Stimulated activated CD8-positive, alpha-beta memory T cell treated with anti-CD3 and anti-CD28 coated beads, Interleukin-4, amount 100 ng/mL, for 48 hours (primary cell): ENCODE data around the gene HIRA.
"Not testable (repeated sequence)": the region's sequence is repeated elsewhere in the genome, so short reads cannot be mapped to it uniquely, and the experiment has no call there.

Experiments
- DNase-seq: peaks from one replicate; pipeline ENCODE4 v3.0.0-alpha.2; 2020

HIRA gene

DNA sequence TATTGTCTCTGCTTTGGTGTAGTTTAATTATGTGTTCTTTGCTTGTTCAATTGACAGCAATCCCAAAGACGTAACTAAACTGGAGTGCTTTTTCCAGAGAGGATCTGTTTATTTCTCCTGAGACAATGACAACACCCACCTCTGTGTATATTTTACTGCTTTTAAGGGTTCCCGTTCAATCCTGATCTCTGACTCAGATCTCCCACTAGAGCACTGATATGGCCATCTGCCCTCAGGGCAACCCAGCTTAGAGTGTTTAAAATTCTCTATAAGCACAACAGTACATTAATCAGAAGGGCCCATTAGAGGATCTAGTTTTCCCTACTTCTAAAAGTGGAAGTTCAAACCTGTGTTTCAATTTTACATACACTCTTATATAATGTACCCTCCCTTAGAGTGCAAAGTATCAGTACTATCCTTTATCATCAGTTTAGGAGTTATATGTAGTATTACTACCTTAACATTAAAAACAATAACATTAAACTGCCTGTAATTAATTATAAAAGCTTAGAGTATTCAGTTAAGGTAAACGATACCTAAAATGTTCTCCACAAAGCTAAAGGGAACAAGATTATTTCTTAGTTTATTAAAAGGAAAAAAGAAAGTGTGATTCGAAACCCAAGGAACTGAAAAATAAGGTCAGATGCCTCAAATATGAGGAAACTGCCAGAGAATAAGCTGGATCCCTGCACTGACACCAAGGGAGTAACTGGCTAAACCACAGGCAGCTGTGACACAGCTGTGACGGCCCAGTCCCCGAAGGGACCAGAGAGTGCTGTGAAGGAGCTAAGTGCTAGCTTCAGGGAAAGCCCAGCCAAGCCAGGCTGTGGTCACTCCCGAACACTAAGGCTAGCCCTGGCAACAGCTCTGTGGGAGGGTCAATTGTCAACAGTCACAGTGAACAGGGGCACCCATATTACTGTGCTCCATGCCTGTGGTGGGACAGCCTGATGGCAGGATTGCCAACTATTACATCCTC lies 32.2 kb upstream of the HIRA start:
- DNase-seq = no peak

DNA sequence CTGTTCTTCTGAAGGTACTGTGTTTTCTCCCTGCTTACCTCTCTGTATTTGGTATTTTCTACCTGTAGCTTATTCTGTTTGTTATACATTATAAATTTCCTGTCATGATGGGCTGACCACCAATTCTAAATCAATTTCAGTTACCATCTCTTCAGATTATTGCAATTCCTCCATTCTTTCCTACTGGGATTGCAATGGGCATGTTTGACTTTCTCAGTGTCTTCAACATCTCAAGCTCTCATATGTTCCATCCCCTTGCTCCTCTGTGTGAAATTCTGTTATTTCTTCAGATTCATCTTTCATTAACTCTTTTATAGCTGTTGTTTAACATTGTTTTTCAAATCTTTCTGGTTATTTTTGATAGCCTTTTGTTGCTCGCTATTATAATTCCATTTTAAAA lies 31.5 kb upstream of the HIRA start:
- no peak for DNase-seq

DNA sequence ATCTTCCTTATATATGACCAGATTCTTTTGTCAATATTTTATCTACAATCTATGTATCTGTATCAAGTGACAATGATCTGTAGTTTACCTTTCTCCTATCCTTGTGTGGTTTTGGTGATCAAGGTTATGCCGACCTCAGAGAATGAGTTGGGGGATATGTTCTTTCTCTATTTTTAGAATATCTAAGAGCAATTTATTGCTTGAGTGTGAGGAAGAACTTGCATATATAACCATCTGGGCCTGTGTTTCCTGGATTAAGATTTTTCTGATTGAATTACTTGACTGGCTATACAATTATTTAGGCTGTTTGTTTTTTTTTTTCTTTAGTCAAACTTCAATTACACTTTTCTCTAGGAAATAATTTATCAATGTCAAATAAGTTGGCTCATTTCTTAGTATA lies 30.0 kb upstream of the HIRA start:
- DNase-seq = no peak

DNA sequence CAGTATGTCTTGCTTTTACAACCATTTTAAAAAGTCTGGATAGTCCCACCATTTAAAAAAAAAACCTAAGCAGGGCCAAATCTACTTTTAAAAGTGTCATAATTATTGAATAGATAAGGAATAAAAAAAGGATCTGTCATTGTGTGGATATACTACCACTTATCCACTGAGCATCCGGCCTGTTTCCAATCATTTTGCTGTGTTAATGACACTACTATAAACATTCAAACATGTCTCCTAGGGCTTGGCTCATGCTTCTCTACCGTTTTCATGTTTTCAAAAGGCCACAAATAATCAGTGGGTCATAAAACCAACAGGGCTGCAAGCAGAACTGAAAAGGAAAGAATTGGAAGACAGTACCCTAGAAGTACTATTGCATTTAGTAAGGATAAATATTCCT lies 28.5 kb upstream of the HIRA start:
- DNase-seq = no peak

DNA sequence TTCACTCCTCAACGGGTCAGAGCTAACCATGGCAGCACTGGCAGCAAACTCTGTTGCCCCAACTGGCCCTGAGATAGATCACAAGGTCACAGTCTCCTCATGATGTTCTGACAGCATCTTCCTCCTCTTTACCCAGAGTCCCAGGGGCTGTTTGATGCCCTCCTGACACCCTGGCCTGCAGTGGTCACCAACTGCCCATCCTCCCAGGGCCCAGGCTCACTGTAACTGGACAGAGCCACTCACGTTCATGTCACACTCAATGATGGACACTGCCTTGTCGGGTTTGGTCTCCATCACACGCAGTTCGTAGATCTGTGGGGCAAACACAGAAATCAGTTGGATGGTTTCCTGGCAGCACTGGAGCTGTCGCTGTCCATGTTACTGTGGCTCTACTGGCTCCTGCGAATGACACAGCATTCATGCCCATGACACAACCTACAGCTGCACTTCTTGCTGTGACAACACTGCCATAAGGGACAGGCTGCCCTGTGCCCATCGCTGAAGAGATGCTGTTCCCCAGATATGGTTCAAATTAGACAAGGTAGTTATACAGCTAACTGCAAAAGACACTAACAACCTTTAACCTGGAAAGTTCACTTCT lies 26.4 kb upstream of the HIRA start:
- no peak for DNase-seq

DNA sequence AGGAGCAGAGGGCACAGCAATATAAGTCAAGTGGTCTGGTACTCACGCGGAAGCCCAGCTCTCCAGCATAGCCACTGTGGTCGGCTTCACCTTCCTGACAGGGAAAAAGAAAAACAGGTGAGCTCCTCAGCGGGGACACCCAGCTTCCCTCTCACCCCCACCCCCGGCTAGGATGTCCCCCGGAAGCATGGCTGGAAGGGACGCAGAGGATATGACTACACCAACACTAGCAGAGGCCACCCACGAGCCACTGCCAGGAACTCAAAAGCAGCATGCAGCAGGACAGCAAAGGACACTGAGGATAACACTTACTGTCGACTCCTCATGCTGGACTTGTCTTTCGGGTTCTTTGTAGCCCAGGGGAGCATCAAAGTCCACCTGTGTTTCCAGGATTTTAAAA lies 25.0 kb upstream of the HIRA start:
- DNase-seq = no peak

DNA sequence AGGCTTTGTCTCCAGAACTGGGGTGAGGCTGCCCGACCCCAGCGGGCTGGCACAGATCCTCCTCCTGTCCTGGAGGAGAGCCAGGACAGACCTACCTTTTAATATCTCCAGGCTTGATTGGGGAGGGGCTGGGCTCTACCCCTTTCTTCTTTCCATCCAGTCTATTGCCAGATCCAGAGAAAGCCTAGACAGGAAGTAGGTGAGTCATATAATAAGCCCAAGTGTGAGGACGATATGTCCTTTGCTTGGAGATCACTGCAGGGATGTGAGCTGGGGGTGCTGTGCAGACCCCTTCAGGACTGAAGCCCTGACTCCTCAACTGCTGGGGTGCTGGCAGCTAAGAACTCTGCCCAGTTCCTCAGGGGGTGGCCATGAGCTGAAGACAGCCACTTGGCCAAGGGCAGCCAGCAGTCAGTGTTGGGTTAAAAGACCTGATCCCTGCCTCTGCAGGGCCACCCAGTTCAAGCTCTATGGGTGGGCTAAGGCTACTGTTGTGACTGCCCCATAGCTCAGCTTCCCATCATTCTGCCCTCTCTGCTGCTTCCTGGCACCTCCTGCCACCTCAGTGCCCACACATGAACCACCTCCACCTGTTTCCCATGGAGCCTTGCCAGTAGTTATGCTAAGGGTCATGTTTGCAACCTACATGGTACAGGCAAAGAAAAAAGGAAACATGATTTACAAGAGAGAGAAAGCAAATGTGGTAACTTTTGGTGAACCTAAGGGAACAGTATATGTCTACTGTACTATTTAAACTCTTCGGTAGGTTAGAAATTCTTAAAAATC lies 24.2 kb upstream of the HIRA start:
- no peak for DNase-seq

DNA sequence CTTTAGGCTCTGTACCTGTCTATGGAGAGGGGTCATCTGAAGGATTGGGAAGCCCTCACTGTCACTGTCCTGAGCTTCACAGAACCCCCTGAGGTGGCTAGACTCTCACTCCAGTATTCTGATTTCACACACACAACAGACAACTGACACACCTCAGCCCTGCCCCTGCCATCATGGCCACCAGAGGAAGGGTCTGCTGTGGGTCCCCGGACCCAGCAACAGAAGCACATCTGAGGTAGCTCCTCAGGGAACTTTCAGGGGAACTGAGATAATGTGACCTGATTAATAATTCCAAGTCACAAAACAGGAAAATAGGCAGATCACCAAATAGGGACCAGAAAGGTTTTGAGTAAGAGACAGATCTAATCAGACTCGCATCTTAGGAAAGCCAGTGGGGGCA lies 23.5 kb upstream of the HIRA start:
- DNase-seq = no peak

DNA sequence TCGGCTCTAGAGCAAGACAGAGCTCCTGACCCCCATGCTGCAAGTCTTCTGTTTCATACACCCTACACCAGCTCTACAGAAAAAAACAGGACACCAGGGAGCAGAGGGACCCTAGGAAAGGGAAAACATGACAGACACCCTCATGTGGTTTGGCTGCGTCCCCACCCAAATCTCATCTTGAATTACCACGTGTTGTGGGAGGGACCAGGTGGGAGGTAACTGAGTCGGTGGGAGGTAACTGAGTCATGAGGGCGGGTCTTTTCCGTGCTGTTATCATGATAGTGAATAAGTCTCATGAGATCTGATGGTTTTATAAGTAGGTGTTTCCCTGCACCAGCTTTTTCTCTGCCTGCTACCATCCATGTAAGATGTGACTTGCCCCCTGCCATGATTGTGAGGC lies 22.6 kb upstream of the HIRA start:
- DNase-seq = no peak

DNA sequence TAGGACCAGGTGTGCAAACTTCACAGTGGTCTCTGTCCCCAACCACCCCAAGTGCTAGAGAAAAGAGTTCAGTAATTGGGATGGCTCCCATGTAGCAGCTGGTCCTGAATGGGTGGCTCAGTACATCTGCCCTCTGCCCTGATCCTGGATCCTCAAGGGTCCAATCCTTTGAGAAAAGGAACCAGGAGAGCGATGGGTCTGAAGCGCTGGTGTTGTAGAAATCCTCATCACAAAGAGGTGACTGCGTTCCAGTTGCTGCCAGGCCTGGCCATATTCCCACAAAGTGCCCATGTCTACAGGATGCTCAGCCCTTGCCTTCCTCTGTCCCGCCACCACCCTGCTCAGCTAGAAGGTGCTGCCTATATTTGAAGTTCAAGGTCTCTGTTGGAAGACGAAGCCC lies 22.2 kb upstream of the HIRA start:
- DNase-seq = no peak

DNA sequence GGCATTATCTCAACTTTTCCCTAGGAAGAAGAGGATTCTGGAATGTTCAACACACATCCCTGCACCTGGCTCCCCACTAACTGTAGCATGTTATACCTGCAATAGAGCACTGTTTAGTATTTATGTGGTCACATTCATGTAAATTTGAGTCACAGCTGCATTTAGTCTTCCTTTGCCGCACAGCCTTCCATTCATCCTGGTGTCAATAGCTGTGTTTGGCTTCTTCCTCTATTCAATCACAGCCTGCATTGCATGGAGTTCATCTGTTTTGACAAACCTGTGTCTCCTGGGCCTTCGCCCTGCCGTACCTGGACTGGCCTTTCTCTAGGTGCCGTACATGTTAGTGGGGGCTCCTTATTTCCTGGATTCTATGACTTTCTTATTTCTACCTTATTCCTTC lies 20.0 kb upstream of the HIRA start:
- no peak for DNase-seq

DNA sequence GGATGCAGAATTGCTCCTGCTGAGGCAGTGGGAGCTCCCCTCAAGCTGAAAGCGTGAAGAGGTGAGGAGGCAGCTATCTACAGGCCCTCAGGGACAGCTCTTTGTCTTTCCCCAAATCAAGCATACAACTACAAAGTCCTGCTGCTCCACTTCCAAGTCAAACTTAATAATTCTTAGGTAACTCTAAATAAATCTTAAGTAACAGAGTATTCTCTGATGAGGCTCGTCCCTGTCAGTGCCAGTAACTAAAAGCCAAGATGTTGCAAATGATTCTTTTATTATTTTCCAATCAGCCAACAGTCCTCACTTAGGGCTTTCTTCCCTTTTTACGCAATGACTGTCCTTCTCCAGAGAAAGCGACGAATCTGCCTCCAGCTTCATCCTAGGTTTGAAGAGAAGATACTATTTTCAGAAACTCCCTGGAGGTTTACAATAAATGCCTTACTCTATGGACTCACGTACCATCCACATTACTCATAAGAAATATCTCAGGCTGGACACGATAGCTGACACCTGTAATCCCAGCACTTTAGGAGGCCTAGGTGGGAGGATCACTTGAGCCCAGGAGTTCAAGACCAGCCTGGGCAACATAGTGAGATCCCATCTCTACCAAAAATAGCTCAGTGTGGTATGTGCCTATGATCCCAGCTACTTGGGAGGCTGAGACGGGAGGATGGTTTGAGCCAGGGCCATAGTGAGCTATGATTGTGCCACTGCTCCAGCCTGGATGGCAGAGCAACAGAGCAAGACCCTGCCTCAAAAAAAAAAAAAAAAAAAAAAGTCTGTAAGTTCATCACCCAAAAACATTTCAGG lies 19.0 kb upstream of the HIRA start:
- no peak for DNase-seq

DNA sequence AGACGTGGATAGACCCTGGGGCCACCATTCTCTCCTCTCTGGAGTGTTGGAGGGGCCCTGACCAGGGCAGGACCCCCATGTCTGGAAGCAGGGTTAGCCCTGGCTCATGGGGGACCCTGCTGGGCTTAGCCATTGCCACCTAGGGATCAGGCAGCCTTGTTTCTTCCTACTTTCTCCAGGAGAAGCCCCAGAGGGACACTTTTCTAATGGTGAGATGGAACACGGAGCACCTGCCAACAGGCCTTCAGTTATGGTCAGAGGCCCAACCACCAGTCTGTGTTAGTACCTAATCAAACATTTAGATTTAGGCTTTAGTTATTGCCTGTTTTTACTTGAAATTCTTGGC lies 17.9 kb upstream of the HIRA start:
- no peak for DNase-seq

DNA sequence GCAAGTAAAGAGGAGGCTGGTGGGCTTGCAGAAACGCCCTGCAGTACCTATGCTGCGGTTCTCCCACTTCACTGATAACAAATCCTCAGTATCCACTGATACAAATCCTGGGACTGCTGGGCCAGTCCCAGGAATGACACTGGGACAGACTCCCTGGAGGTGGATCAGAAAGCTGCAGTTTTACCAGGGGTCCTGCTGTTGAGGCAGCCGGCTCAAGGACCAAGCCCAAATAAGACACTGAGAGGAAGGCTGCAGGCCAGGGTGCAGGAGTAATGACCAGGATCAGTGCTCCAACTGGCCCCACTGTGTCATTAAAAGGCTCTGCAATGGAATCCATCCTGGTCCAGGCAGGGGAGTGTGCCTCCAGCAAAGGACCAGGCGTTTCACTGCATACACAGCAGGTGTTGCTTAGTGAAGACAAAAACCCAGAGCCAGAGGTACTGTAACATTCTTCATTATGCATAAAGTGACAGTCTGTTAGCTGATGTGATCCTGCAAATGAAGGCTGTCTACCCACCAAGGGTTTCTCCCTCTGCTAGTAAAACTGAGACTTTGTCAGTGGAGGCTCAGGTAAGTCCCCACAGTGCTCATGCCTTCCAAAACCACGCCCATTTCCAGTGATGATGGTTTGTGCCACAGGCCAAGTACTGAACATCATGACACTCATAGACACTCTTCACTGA lies 17.3 kb upstream of the HIRA start:
- peak; percentile 69 for DNase-seq

DNA sequence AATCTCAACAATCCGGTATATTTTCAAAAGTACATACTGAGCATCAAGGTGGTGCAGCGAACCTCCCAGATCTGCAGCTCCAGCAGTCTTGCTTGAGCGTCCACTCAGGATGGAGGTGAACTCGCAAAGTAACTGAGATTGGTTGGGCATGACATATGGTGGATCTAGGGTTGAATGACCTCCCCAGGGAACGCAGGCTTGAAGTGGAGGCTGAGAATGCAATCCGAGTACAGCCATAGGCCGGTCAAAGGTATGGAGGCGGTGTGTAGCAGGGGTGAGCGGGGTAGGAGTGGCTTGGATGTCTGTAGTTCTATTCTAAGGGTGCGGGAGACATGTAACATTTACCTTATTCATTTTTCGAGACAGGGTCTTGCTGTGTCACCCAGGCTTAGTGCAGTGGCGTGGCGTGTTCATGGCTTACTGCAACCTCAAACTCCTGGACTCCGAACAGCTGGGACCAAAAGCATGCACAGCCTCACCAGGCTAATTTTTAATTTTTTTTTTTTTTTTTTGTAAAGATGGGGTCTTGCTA lies 16.6 kb upstream of the HIRA start:
- peak; percentile 50 for DNase-seq

DNA sequence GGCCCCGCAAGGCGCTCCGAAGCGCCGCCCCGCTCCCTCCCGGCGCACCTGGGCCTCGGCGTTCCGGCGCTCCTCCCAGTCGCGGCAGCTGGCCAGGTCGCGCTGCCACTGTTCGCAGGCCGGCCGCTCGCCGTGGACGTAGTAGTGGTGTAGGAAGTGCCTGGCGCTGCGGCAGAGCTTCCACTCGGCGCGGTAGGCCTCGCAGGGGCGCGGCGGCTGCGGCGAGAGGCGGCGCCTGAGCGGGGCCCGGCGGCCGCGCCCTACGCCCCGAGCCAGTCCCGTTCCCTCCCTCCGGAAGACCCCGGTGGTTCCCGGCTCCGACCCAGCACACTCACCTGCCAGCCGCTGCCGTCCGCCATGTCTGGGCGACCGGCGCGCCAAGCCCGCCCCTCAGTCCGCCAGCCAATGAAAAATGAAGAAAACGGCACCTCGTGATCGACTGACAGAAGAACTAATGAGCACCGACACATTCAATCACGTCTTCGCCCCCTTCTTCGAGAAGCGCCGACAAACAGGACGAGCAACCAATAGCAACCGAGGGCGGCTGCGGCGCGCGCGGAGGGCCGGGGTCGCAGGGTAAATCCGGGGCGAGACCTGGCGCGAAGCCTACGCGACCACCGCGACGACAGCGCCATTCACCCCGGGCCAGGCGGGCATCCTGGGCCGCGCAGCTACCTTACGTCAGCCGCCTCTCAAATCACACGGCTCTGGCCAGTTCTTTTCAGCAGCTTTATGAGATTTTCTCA lies 16.0 kb upstream of the HIRA start, which contains the start of gene C22orf39:
C22orf39 (minus strand) TSS at position 382 of the 746 bp plus-strand sequence; CDS start at position 359, 23 bp downstream.
- peak; percentile 86 for DNase-seq

DNA sequence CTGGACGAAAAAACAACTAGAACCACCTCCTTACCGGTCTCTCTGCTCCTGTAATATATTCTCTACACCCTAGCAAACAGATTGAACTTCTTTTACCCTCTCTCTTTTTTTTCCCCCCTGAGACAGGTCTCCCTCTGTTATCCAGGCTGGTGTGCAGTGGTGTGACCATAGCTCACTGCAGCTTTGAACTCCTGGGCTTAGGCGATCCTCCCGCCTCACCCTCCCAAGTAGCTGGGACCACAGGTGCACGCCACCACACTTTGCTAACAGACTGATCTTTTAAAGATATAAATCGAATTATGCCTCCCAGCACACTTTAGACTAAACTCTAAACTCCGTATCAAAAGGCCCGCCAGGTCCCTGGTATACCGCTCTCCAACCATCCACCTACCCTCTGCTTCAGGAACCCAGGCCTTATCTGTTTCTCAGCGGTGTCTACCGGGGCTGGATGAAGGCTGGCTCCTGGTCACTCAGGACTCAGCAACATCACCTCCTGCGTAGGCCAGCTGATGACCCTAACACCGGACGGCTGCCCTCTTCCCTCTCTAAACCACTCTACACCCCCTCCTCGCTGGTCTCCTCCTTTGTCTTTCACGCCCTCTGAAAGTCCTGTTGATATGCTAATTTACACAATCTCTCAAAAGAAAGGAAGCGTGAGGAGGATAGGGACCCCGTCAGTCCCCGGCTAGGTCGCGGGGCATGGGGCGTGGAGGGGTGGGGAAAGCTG lies 15.2 kb upstream of the HIRA start:
- DNase-seq = no peak

DNA sequence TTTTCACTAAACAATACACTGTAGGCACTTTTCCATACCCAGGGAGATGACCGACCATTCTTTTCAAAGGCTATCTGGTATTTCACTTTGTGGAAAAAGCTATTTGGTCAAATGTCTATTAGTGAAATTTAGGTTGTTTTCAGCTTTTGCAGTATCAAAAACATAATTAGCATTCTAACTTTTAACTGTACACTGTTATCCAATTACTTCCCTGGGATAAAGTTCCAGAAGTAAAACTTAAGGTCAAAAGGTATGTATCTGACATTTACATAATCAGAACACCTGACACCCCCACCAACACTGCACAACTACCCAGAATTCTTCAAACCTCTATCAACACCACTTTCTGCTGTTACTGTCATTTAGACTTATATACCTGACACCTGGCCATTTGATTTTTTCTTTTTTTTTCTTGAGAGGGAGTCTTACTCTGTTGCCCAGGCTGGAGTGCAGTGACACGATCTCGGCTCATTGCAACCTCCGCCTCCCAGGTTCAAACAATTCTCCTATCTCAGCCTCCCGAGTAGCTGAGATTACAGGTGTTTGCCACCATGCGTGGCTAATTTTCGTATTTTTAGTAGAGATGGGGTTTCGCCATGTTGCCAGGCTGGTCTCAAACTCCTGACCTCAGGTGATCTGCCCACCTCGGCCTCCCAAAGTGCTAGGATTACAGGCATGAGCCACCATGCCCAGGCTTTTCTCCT lies 13.9 kb upstream of the HIRA start:
- not testable (repeated sequence) for DNase-seq

DNA sequence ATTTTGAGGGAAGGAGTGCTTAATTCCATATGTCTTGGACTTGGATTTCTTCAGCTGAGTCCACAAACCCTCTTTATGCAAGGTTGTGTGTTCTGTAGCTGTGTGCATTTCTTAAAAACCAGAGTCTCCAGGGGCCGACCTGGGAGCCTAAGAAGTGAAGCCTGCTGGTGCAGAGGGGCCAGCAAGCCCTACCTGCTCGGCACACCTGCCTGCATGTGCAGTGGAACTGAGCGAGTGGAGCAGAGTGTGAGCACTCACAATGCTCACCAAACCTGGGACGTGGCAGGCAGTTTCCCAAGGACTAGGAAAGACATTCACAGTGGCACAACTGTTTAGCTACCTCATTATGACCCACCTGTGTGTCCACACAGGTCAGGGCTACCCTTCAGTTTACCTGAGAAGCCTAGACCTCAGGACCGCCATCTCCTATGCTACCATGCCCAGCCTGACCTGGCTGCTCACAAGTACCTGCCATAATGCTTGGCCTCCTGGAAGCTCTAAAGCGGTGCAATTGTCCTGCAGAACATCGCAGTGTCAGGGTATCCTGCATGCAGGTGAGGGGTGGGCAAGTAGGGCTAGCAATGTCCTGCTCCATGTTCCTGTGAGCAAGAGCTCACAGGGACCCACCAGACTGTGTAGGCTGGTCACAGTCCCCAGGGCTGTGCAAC lies 12.1 kb upstream of the HIRA start:
- no peak for DNase-seq
